ENCODE measurements around the gene ALK. TPM values are rescaled to one million over a fixed set of nuclear protein-coding genes. Genes with fewer than 3 reads are reported as not detected.

ALK gene
- total RNA-seq (not detected in 2 replicates), polyA plus RNA-seq (not detected in 2 replicates), polyA minus RNA-seq (not detected in 2 replicates)
- not detected for total RNA-seq (2013)

GRCh38 chr2:29921560-29921915 is at the start of gene ALK:
Gene ALK, minus strand, starts transcription at chr2:29921586. Its CDS starts 927 bp downstream, at chr2:29920659.
- intact Hi-C loops (cut with micrococcal nuclease): no loop called here
- TF ChIP-seq EZH2 (IDR thresholded peaks at IDR 0.05; ENCODE audit: borderline replicate concordance, insufficient read depth, low read depth, low read length, poor library complexity, severe bottlenecking): no peak
- TF ChIP-seq, protein P1, sequence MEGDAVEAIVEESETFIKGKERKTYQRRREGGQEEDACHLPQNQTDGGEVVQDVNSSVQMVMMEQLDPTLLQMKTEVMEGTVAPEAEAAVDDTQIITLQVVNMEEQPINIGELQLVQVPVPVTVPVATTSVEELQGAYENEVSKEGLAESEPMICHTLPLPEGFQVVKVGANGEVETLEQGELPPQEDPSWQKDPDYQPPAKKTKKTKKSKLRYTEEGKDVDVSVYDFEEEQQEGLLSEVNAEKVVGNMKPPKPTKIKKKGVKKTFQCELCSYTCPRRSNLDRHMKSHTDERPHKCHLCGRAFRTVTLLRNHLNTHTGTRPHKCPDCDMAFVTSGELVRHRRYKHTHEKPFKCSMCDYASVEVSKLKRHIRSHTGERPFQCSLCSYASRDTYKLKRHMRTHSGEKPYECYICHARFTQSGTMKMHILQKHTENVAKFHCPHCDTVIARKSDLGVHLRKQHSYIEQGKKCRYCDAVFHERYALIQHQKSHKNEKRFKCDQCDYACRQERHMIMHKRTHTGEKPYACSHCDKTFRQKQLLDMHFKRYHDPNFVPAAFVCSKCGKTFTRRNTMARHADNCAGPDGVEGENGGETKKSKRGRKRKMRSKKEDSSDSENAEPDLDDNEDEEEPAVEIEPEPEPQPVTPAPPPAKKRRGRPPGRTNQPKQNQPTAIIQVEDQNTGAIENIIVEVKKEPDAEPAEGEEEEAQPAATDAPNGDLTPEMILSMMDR (IDR thresholded peaks at IDR 0.05): no peak
- Histone ChIP-seq H3K4me3 (ENCODE audit: control extremely low read depth in 1 of 5, extremely low read depth in 1 of 5, insufficient read depth in 1 of 5, low read depth in 2 of 5, low read length in 4 of 5) (peak within 1 kb of the TSS in 2 of 5 experiments; percentile 12 to 31), H3K4me1 (ENCODE audit: control insufficient read depth in 2 of 2, insufficient read depth in 2 of 2, low read length in 2 of 2) (peaks cover 15 to 22% of the 10 kb centered on the region in 2 donors), H3K4me2 (replicated peaks; ENCODE audit: low read depth, low read length, poor library complexity, severe bottlenecking) (peak within 1 kb of the TSS; percentile 60), H3K79me2 (ENCODE audit: control insufficient read depth, insufficient read depth, low read length) (no peaks in the 10 kb centered on the region), H2AFZ (ENCODE audit: insufficient read depth, low read depth, low read length, poor library complexity, severe bottlenecking) (peak within 1 kb of the TSS; percentile 45), H3K9me3 (ENCODE audit: control extremely low read depth in 1 of 3, control insufficient read depth in 2 of 3, insufficient read depth in 1 of 3, low read length in 2 of 3) (peaks cover 0 to 20% (median 0%) of the 10 kb centered on the region in 3 donors), H3K27ac (ENCODE audit: low read length in 2 of 2) (no peak within 1 kb of the TSS), H3K36me3 (replicated peaks in 1 of 2; ENCODE audit: control extremely low read depth in 1 of 2, control insufficient read depth in 1 of 2, extremely low read depth in 1 of 2, insufficient read depth in 2 of 2, low read length in 1 of 2) (no peaks in the 10 kb centered on the region), H4K20me1 (ENCODE audit: control insufficient read depth, insufficient read depth, low read length, poor library complexity, severe bottlenecking) (no peaks in the 10 kb centered on the region), H3K9ac (ENCODE audit: low read length) (no peak within 1 kb of the TSS), H3K27me3 (replicated peaks in 1 of 4; ENCODE audit: control extremely low read depth in 1 of 4, control insufficient read depth in 3 of 4, insufficient read depth in 4 of 4, low read length in 3 of 4) (peaks cover 0 to 46% (median 37%) of the 10 kb centered on the region in 4 experiments)
- Mint-ChIP-seq H3K27me3 (peaks cover 62% of the 10 kb centered on the region), H3K4me1 (peaks cover 15% of the 10 kb centered on the region), H3K27ac (no peak within 1 kb of the TSS), H3K4me3 (peak within 1 kb of the TSS; percentile 53), H3K9me3 (ENCODE audit: insufficient read depth) (peaks cover 2% of the 10 kb centered on the region)
- ATAC-seq (ENCODE audit: low read depth): peak; percentile 71
- peak; percentile 43 for DNase-seq
- POLR2A ChIA-PET: no interaction called here
- CTCF ChIA-PET: interaction anchor here (1.1 to 2.4 kb wide), 3 partner anchors 10 to 14 kb away, joined by 3 to 7 read pairs (median 3); no protein-coding TSS in a partner anchor
- WGBS (ENCODE audit: insufficient coverage): 1% methylated on average over 24 of the region's 27 CpGs

DNA sequence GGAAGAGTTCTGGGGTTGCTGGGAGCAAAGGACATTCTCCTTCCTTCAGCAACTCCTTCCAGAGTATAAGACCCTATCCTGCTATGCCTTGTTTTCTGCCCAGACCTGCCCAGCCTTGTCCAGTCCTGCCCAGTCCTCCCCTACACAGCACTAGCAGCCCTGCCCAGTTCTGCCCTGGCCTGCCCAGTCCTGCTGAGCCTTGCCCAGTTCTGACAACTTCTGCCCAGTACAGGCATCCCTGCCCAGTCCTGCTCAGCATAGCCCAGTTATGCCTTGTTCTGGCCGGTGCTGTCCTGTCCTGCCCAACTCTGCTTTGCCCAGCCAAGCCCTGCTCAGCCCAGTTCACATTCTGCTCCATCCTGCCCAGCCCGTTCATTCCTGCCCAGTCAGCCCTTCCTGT is 44.9 kb upstream of the ALK start:
- ATAC-seq (ENCODE audit: low read depth): no peak
- TF ChIP-seq, protein P1 (IDR thresholded peaks at IDR 0.05): no peak
- no peak for TF ChIP-seq EZH2 (IDR thresholded peaks at IDR 0.05; ENCODE audit: borderline replicate concordance, insufficient read depth, low read depth, low read length, poor library complexity, severe bottlenecking)
- H3K4me3 Mint-ChIP-seq: no peak overlapping the region
- H3K36me3 ChIP-seq (replicated peaks in 1 of 2; ENCODE audit: control extremely low read depth in 1 of 2, control insufficient read depth in 1 of 2, extremely low read depth in 1 of 2, insufficient read depth in 2 of 2, low read length in 1 of 2): no peaks in the 10 kb centered on the region
- no peak for DNase-seq
- no peaks in the 10 kb centered on the region for H3K4me1 ChIP-seq (ENCODE audit: control insufficient read depth in 2 of 2, insufficient read depth in 2 of 2, low read length in 2 of 2)
- intact Hi-C loops (cut with micrococcal nuclease): no loop called here
- no peak overlapping the region for H2AFZ ChIP-seq (ENCODE audit: insufficient read depth, low read depth, low read length, poor library complexity, severe bottlenecking)
- H3K9me3 ChIP-seq (ENCODE audit: control extremely low read depth in 1 of 3, control insufficient read depth in 2 of 3, insufficient read depth in 1 of 3, low read length in 2 of 3): no peaks in the 10 kb centered on the region
- H3K27me3 Mint-ChIP-seq: peaks cover 18% of the 10 kb centered on the region
- H3K4me3 ChIP-seq (ENCODE audit: control extremely low read depth in 1 of 5, extremely low read depth in 1 of 5, insufficient read depth in 1 of 5, low read depth in 2 of 5, low read length in 4 of 5): no peak overlapping the region
- H3K27ac ChIP-seq (ENCODE audit: low read length in 2 of 2): no peak overlapping the region
- no peak overlapping the region for H3K9ac ChIP-seq (ENCODE audit: low read length)
- no peaks in the 10 kb centered on the region for H3K4me1 Mint-ChIP-seq
- H4K20me1 ChIP-seq (ENCODE audit: control insufficient read depth, insufficient read depth, low read length, poor library complexity, severe bottlenecking): no peaks in the 10 kb centered on the region
- H3K4me2 ChIP-seq (replicated peaks; ENCODE audit: low read depth, low read length, poor library complexity, severe bottlenecking): no peak overlapping the region
- WGBS (ENCODE audit: insufficient coverage): 85% methylated on average over 2 of the region's 2 CpGs
- H3K27ac Mint-ChIP-seq: no peak overlapping the region
- ChIA-PET POLR2A (no interaction called here), CTCF (no interaction called here)
- no peaks in the 10 kb centered on the region for H3K79me2 ChIP-seq (ENCODE audit: control insufficient read depth, insufficient read depth, low read length)
- no peaks in the 10 kb centered on the region for H3K9me3 Mint-ChIP-seq (ENCODE audit: insufficient read depth)
- peaks cover 0 to 11% (median 2%) of the 10 kb centered on the region in 4 experiments for H3K27me3 ChIP-seq (replicated peaks in 1 of 4; ENCODE audit: control extremely low read depth in 1 of 4, control insufficient read depth in 3 of 4, insufficient read depth in 4 of 4, low read length in 3 of 4)
